T47D (cell line): Measurements from ENCODE around the gene ITGAD.
A peak's percentile ranks its signal among the peaks of the same experiment; 100 is the strongest.

ENCODE experiments used
- DNase-seq, 2 experiments: peaks; one replicate each; pipeline versions ENCODE4 v3.0.0 to v3.0.0-alpha.2; 2011 to 2012; ENCODE audit warnings: low read depth in 1 of 2, low spot score in 1 of 2
- JUND ChIP-seq: IDR thresholded peaks from 2 replicates; pipeline ENCODE4 v1.6.1; 2012; ENCODE audit warnings: low read depth
- in situ Hi-C: cut with HindIII; loops from 2 replicates; pipeline ENCODE4 v1.10.0; 2016; ENCODE audit warnings: low sequenced_read_pairs, low pct_unique_long_range_greater_than_20kb

ITGAD gene

GRCh38 chr16:31400191-31400590, 7.1 kb downstream of the ITGAD start:
- TF ChIP-seq JUND, result no peak
- no peak for DNase-seq
- in situ Hi-C loops, result no loop called here

GRCh38 chr16:31401436-31401835, 8.3 kb downstream of the ITGAD start:
- TF ChIP-seq JUND, result no peak
- DNase-seq, result no peak
- in situ Hi-C loops, result no loop called here

- in situ Hi-C loops, result no loop called here
Observed at GRCh38 chr16:31402687-31403086, 9.6 kb downstream of the ITGAD start.

GRCh38 chr16:31403590-31404352, 10.6 kb downstream of the ITGAD start:
- in situ Hi-C loops, result no loop called here
- no peak for DNase-seq
- TF ChIP-seq JUND, result no peak

More at GRCh38 chr16:31402687-31403086, 9.6 kb downstream of the ITGAD start:
- no peak for DNase-seq
- no peak for TF ChIP-seq JUND

GRCh38 chr16:31404353-31405064, 11.4 kb downstream of the ITGAD start:
- DNase-seq, result peak; percentile 89 to 95
- in situ Hi-C loops, result no loop called here
- no peak for TF ChIP-seq JUND

- in situ Hi-C loops, result no loop called here
- no peak for DNase-seq
- TF ChIP-seq JUND, result no peak
Observed at GRCh38 chr16:31407406-31407805, 14.3 kb downstream of the ITGAD start.

GRCh38 chr16:31409433-31409832, 16.3 kb downstream of the ITGAD start:
- in situ Hi-C loops, result no loop called here
- TF ChIP-seq JUND, result no peak
- no peak for DNase-seq

- DNase-seq, result no peak
Observed at GRCh38 chr16:31410082-31410481, 16.9 kb downstream of the ITGAD start.

GRCh38 chr16:31411024-31411844, 18.1 kb downstream of the ITGAD start:
- no peak for TF ChIP-seq JUND
- DNase-seq, result no peak
- in situ Hi-C loops, result no loop called here

More at GRCh38 chr16:31410082-31410481, 16.9 kb downstream of the ITGAD start:
- in situ Hi-C loops, result no loop called here
- TF ChIP-seq JUND, result no peak

- in situ Hi-C loops, result no loop called here
Observed at GRCh38 chr16:31412750-31413149, 19.6 kb downstream of the ITGAD start.

GRCh38 chr16:31413381-31413780, 20.2 kb downstream of the ITGAD start:
- no peak for TF ChIP-seq JUND
- DNase-seq, result no peak
- in situ Hi-C loops, result no loop called here

More at GRCh38 chr16:31412750-31413149, 19.6 kb downstream of the ITGAD start:
- TF ChIP-seq JUND, result no peak
- DNase-seq, result no peak

- DNase-seq, result no peak
- TF ChIP-seq JUND, result no peak
- in situ Hi-C loops, result no loop called here
Observed at GRCh38 chr16:31413943-31414342, 20.8 kb downstream of the ITGAD start.
